Activated naive CD4-positive, alpha-beta T cell treated with anti-CD3 and anti-CD28 coated beads, Interleukin-2, amount 50 U/mL, for 24 hours (primary cell): ENCODE measurements around the gene INAFM2.

Experiments used
- H3K27ac Mint-ChIP-seq: one replicate; pipeline ENCODE4 v1.8.0; 2021; ENCODE audit warnings: mild to moderate bottlenecking, mixed read lengths
- H3K27me3 Mint-ChIP-seq: one replicate; pipeline ENCODE4 v1.8.0; 2021; ENCODE audit warnings: mixed read lengths
- H3K36me3 Mint-ChIP-seq: one replicate; pipeline ENCODE4 v1.8.0; 2021; ENCODE audit warnings: mixed read lengths
- H3K4me1 Mint-ChIP-seq: one replicate; pipeline ENCODE4 v1.8.0; 2021; ENCODE audit warnings: mixed read lengths
- H3K4me3 Mint-ChIP-seq: one replicate; pipeline ENCODE4 v1.8.0; 2021; ENCODE audit warnings: mild to moderate bottlenecking, mixed read lengths
- H3K9me3 Mint-ChIP-seq: one replicate; pipeline ENCODE4 v1.8.0; 2021; ENCODE audit warnings: mixed read lengths

INAFM2 gene

DNA sequence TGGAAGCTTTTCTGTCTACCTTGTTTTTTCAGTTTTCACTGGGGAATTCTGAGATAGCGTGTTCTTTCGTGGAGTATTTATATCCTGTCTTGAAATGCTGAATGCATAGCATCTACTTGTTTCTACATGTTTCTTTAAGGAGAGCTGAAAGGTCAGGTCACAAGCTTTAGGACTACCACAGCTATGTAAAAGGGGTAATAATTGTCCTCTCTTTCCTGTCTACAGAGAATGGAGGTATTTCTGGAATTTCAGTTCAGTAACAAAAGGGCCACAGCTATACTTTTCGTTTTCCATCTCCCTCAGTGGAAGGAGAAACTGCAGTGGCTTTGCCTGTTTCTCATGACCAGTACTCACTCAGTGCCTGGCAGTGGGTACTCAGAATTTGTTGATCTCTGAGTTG is 4.7 kb downstream of the INAFM2 start:
- Mint-ChIP-seq H3K27me3 (no peaks in the 10 kb centered on the region), H3K4me3 (no peak overlapping the region), H3K36me3 (no peaks in the 10 kb centered on the region), H3K27ac (no peak overlapping the region), H3K4me1 (peaks cover 22% of the 10 kb centered on the region), H3K9me3 (no peaks in the 10 kb centered on the region)

GRCh38 chr15:40328751-40329150 is 5.3 kb downstream of the INAFM2 start:
- Mint-ChIP-seq H3K9me3 (no peaks in the 10 kb centered on the region), H3K27ac (no peak overlapping the region), H3K27me3 (no peaks in the 10 kb centered on the region), H3K4me1 (peaks cover 23% of the 10 kb centered on the region), H3K36me3 (no peaks in the 10 kb centered on the region), H3K4me3 (no peak overlapping the region)

- H3K36me3 Mint-ChIP-seq = no peaks in the 10 kb centered on the region
- no peak overlapping the region for H3K4me3 Mint-ChIP-seq
- H3K27me3 Mint-ChIP-seq = no peaks in the 10 kb centered on the region
- H3K4me1 Mint-ChIP-seq = peaks cover 30% of the 10 kb centered on the region
- no peaks in the 10 kb centered on the region for H3K9me3 Mint-ChIP-seq
- H3K27ac Mint-ChIP-seq = no peak overlapping the region
Observed at GRCh38 chr15:40329804-40330203, 6.3 kb downstream of the INAFM2 start.

DNA sequence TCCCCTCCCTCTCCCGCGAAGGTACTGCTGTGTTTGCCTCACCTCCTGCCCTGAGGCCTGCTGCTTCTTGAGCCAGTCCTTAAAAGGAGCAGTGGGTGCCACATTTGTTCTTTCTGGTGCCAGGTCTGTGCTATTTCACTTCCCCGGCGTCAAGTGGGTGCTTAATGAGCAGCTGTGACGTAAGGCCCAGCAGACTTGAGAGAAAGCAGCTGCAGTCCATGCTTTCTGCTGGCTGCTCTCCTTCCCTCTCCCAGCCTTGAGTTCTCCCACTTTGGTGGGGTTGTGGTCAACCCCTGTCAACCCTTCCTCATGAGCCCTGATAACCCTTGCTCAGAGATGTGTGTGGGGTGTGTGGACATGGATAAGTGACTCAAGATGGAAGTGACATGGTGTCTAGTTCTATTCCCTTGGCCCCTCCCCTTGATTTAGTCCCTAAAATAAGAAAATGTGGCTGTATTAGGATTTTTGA is 6.9 kb downstream of the INAFM2 start:
- Mint-ChIP-seq H3K27ac (no peak overlapping the region), H3K4me3 (no peak overlapping the region), H3K4me1 (peaks cover 24% of the 10 kb centered on the region), H3K27me3 (no peaks in the 10 kb centered on the region), H3K36me3 (no peaks in the 10 kb centered on the region), H3K9me3 (no peaks in the 10 kb centered on the region)

- no peak overlapping the region for H3K27ac Mint-ChIP-seq
- H3K9me3 Mint-ChIP-seq = no peaks in the 10 kb centered on the region
- H3K4me3 Mint-ChIP-seq = no peak overlapping the region
- no peaks in the 10 kb centered on the region for H3K27me3 Mint-ChIP-seq
- no peaks in the 10 kb centered on the region for H3K36me3 Mint-ChIP-seq
- peaks cover 20% of the 10 kb centered on the region for H3K4me1 Mint-ChIP-seq
Observed at GRCh38 chr15:40331026-40331425, 7.5 kb downstream of the INAFM2 start.

DNA sequence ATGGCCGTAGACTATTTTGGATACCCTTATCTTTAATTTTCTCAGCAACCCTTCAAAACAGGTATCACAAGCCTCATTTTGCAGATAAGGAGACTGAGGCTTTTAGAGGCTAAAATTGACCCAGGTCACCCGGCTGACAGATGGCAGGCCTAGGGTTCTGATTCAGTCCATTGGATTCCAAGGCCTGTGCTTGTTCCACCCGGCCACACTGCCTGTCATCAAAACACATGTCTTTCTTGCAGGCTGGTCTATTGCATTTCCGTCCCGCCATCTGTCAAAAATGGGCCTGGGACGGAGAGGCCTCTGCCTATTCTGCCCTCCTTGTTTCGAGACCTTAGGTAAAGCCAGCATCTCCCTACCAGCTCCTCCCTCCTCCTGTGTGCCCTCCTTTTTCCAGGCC is 8.1 kb downstream of the INAFM2 start:
- H3K4me1 Mint-ChIP-seq = peaks cover 19% of the 10 kb centered on the region
- H3K27me3 Mint-ChIP-seq = no peaks in the 10 kb centered on the region
- no peaks in the 10 kb centered on the region for H3K9me3 Mint-ChIP-seq
- H3K36me3 Mint-ChIP-seq = no peaks in the 10 kb centered on the region
- no peak overlapping the region for H3K27ac Mint-ChIP-seq
- H3K4me3 Mint-ChIP-seq = no peak overlapping the region

GRCh38 chr15:40332113-40332781 is 8.8 kb downstream of the INAFM2 start:
- H3K9me3 Mint-ChIP-seq = no peaks in the 10 kb centered on the region
- peaks cover 19% of the 10 kb centered on the region for H3K4me1 Mint-ChIP-seq
- H3K27ac Mint-ChIP-seq = no peak overlapping the region
- H3K27me3 Mint-ChIP-seq = no peaks in the 10 kb centered on the region
- H3K36me3 Mint-ChIP-seq = no peaks in the 10 kb centered on the region
- H3K4me3 Mint-ChIP-seq = no peak overlapping the region

- H3K4me1 Mint-ChIP-seq = peaks cover 16% of the 10 kb centered on the region
- H3K27me3 Mint-ChIP-seq = no peaks in the 10 kb centered on the region
- no peaks in the 10 kb centered on the region for H3K36me3 Mint-ChIP-seq
- peak overlapping the region; percentile 2 for H3K4me3 Mint-ChIP-seq
- H3K27ac Mint-ChIP-seq = peak overlapping the region; percentile 76
- H3K9me3 Mint-ChIP-seq = no peaks in the 10 kb centered on the region
Observed at GRCh38 chr15:40333922-40334492, 10.5 kb downstream of the INAFM2 start.

- Mint-ChIP-seq H3K36me3 (no peaks in the 10 kb centered on the region), H3K9me3 (no peaks in the 10 kb centered on the region), H3K27me3 (no peaks in the 10 kb centered on the region), H3K4me1 (peaks cover 16% of the 10 kb centered on the region), H3K27ac (no peak overlapping the region), H3K4me3 (no peak overlapping the region)
Observed at GRCh38 chr15:40334541-40334940, 11.0 kb downstream of the INAFM2 start.

DNA sequence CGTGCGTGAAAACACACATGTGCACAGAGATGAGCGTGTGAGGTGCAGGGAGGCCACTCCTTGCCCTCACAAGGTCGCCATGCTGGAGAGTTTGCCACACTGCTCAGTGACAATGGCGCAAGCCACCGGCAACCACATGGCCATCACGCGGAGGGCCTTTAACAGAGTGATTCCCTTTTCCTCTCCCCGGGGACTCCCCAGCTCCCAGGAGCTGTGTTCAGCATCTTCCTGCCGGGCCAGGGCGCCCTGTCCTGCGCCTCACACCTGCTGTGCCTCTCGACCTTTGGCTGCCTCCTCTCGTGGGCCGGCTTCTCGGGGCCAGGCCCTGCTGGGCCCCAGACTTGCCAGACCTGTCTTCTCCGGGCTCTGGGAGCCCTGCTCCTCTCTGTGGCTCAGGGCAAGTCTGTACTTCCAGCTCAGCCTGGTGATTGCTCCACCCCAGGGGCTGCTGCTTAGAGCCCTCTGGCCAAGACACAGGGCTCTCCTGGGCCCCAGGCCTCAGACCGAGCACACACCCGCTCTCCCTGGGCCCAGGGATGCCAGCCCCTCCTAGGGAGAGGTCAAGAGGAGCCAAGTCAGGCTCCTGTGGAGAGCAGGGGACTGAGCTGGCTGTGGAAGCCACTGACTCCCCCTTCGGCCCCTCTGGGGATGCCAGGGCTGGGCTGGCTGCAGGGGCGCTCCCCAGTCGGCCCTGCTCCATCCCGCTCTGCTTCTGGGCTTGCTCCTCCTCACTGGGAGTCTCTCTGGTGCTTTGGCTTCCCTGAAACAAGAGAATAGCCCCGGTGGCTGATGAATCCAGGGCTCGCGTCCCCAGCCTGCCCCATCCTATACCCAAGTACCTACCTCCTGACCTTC is 11.7 kb downstream of the INAFM2 start:
- H3K4me1 Mint-ChIP-seq = peaks cover 16% of the 10 kb centered on the region
- H3K27ac Mint-ChIP-seq = no peak overlapping the region
- no peaks in the 10 kb centered on the region for H3K36me3 Mint-ChIP-seq
- H3K4me3 Mint-ChIP-seq = no peak overlapping the region
- no peaks in the 10 kb centered on the region for H3K9me3 Mint-ChIP-seq
- no peaks in the 10 kb centered on the region for H3K27me3 Mint-ChIP-seq

DNA sequence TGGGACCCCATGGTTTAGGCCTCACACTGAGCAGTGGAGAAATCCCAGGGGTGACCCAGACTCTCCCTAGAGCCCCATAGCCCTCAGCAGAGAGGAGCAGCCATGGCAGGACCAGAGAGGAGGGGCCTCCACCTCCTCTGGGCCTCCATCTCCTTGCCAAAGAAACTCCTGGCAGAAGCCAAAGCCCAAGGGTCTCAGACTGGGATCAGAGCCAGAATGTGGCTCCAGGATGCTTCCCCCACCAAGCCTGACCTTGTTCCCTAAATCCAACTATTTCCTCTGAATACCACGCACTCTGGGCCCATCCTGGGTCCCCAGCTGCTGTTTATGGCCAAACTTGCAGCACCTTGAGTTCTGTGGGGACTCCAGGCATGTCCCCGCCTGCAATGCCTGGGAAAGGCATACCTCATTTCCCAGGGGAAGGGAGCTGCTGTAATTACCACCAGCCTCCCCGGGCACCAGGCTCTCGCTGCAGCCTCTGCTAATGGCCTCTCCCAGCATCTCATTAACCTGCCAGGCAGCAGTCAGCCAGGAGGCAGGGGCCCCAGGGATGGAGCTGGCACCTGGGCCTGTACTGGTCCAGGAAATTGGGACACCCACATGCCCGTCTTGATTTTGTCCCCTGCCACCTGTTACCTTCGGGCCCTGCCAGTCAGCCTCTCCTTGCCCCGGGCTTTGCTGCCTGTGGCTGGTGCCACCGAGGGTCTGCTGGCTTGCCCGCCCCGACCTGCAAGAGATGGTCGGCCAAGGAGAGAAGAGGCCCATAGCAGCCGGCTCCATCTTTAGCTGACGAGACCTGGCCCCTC is 12.6 kb downstream of the INAFM2 start:
- Mint-ChIP-seq H3K4me1 (peaks cover 16% of the 10 kb centered on the region), H3K9me3 (no peaks in the 10 kb centered on the region), H3K27ac (no peak overlapping the region), H3K36me3 (no peaks in the 10 kb centered on the region), H3K4me3 (no peak overlapping the region), H3K27me3 (no peaks in the 10 kb centered on the region)

- Mint-ChIP-seq H3K9me3 (no peaks in the 10 kb centered on the region), H3K4me1 (peaks cover 16% of the 10 kb centered on the region), H3K4me3 (no peak overlapping the region), H3K27me3 (no peaks in the 10 kb centered on the region), H3K27ac (no peak overlapping the region), H3K36me3 (no peaks in the 10 kb centered on the region)
Observed at GRCh38 chr15:40336744-40337122, 13.2 kb downstream of the INAFM2 start.

- no peaks in the 10 kb centered on the region for H3K36me3 Mint-ChIP-seq
- no peaks in the 10 kb centered on the region for H3K9me3 Mint-ChIP-seq
- peaks cover 16% of the 10 kb centered on the region for H3K4me1 Mint-ChIP-seq
- no peak overlapping the region for H3K27ac Mint-ChIP-seq
- peak overlapping the region; percentile 49 for H3K4me3 Mint-ChIP-seq
- no peaks in the 10 kb centered on the region for H3K27me3 Mint-ChIP-seq
Observed at GRCh38 chr15:40337597-40337996, 14.1 kb downstream of the INAFM2 start.

GRCh38 chr15:40338041-40338657 is 14.7 kb downstream of the INAFM2 start:
- Mint-ChIP-seq H3K27me3 (no peaks in the 10 kb centered on the region), H3K4me3 (peak overlapping the region; percentile 49), H3K36me3 (no peaks in the 10 kb centered on the region), H3K27ac (no peak overlapping the region), H3K4me1 (peaks cover 16% of the 10 kb centered on the region), H3K9me3 (no peaks in the 10 kb centered on the region)

DNA sequence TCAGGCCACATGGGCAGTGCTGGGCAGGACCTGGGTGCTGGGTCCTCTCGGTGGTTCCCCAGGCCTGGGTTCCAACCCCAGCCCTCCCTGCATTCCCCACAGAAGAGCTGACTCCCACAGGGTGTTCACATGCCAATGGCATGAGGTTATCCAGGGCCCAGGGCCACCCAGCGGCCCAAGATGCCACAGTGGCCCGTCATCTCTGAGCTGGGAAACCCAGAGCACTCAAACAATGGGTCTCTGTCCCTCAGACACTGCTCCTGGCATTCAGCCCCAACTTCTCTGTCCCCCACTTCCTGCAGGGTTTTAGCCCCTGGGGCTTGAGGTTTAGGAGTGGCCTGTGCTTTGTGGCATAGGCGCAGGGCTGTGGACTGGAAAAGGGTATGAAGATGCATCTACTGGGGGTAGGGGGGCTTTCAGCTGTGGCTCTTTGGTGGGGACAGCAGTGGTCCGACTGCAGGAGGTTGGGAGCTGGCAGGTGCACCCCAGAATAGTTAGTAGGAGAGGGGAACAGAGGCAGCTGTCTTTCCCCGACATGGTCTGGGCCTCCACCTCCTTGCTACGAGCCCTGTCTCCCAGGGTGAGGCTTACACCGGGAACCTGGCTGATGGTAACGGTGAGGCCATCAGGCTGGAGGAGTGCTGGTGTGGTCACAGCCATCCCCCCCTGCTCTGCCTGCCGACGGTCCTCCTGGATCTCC is 15.6 kb downstream of the INAFM2 start:
- Mint-ChIP-seq H3K27me3 (no peaks in the 10 kb centered on the region), H3K4me1 (peaks cover 9% of the 10 kb centered on the region), H3K27ac (no peak overlapping the region), H3K36me3 (no peaks in the 10 kb centered on the region), H3K9me3 (no peaks in the 10 kb centered on the region), H3K4me3 (no peak overlapping the region)
